ENCODE measurements around the gene ACTL7A.
"Not testable (repeated sequence)": the region's sequence is repeated elsewhere in the genome, so short reads cannot be mapped to it uniquely, and the experiment has no call there.

DNA sequence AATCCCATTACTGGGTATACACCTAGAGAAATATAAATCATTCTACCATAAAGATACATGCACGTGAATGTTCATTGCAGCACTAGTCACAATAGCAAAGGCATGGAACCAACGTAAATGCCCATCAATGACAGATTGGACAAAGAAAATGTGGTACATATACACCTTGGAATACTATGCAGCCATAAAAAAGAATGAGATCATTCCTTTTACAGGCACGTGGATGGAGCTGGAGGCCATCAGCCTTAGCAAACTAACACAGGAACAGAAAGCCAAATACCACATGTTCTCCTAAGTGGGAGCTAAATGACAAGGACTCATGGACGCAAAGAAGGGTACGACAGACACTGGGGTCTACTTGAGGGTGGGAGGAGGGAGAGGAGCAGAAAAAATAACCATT, 22.5 kb upstream of the ACTL7A start:
- TF ChIP-seq RARB (CRISPR knock-in tag; IDR thresholded peaks at IDR 0.05) = not testable (repeated sequence)
- TF ChIP-seq, protein P1, sequence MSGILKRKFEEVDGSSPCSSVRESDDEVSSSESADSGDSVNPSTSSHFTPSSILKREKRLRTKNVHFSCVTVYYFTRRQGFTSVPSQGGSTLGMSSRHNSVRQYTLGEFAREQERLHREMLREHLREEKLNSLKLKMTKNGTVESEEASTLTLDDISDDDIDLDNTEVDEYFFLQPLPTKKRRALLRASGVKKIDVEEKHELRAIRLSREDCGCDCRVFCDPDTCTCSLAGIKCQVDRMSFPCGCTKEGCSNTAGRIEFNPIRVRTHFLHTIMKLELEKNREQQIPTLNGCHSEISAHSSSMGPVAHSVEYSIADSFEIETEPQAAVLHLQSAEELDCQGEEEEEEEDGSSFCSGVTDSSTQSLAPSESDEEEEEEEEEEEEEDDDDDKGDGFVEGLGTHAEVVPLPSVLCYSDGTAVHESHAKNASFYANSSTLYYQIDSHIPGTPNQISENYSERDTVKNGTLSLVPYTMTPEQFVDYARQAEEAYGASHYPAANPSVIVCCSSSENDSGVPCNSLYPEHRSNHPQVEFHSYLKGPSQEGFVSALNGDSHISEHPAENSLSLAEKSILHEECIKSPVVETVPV (CRISPR knock-in tag; IDR thresholded peaks at IDR 0.05) = not testable (repeated sequence)

Data from SK-N-SH treated with all-trans-retinoic acid at 6 μM for 48 hours (cell line).